Measurements from ENCODE around the gene CSGALNACT2. TPM values are rescaled to one million over a fixed set of nuclear protein-coding genes. Genes with fewer than 3 reads are reported as not detected.
A peak's percentile ranks its signal among the peaks of the same experiment; 100 is the strongest.

The CSGALNACT2 gene
- total and polyA plus RNA-seq, 11 donors: 2.6 to 17.7 (median 8.8) TPM

DNA sequence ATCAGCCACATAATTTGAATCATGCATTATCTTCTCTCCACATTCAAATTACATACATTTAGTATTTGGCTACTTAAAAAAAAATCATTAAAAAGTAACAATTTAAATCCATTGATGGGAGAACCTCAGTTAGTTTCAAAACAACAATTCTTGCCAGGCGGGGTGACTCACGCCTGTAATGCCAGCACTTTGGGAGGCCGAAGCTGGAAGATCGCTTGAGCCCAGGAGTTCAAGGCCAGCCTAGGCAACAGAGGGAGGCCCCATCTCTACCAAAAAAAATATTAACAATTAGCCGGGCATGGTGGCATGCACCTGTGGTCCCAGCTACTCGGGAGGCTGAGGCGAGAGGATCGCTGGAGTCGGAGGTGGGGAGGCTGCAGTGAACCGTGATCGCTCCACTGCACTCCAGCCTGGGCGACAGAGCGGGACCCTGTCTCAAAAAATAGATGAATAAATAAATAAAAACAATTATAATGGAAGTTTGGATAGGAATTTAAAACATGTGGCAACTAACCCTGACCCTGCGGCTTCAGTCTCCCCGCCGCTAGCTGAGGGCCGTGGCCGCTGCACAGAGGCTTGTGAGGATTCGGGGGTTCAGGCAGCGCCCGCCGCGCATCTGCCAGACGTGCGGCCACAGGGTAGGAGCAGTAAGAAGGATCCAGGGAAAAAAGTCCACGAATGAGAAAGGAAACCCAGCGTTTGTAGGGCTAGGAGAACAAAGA, 1.1 kb upstream of the CSGALNACT2 start:
- intact Hi-C loops (cut with DNase I): no loop called here
- ATAC-seq: peak in 1 of 4 donors; percentile 12
- H3K9me3 ChIP-seq: no peaks in the 10 kb centered on the region
- TF ChIP-seq, protein P1, sequence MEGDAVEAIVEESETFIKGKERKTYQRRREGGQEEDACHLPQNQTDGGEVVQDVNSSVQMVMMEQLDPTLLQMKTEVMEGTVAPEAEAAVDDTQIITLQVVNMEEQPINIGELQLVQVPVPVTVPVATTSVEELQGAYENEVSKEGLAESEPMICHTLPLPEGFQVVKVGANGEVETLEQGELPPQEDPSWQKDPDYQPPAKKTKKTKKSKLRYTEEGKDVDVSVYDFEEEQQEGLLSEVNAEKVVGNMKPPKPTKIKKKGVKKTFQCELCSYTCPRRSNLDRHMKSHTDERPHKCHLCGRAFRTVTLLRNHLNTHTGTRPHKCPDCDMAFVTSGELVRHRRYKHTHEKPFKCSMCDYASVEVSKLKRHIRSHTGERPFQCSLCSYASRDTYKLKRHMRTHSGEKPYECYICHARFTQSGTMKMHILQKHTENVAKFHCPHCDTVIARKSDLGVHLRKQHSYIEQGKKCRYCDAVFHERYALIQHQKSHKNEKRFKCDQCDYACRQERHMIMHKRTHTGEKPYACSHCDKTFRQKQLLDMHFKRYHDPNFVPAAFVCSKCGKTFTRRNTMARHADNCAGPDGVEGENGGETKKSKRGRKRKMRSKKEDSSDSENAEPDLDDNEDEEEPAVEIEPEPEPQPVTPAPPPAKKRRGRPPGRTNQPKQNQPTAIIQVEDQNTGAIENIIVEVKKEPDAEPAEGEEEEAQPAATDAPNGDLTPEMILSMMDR (IDR thresholded peaks at IDR 0.05): no peak
- TF ChIP-seq POLR2A (IDR thresholded peaks at IDR 0.05): no peak
- peak overlapping the region; percentile 76 to 99 (median 92) for H3K27ac ChIP-seq
- DNase-seq: no peak
- WGBS, 4 donors: 47 to 56% (median 49%) methylated on average over 27 of the region's 27 CpGs
- peaks cover 0 to 56% (median 12%) of the 10 kb centered on the region in 12 donors for H3K4me1 ChIP-seq
- H3K4me3 ChIP-seq: peak overlapping the region; percentile 70 to 99 (median 93)
- H3K36me3 ChIP-seq: no peaks in the 10 kb centered on the region
- H3K27me3 ChIP-seq: no peaks in the 10 kb centered on the region

DNA sequence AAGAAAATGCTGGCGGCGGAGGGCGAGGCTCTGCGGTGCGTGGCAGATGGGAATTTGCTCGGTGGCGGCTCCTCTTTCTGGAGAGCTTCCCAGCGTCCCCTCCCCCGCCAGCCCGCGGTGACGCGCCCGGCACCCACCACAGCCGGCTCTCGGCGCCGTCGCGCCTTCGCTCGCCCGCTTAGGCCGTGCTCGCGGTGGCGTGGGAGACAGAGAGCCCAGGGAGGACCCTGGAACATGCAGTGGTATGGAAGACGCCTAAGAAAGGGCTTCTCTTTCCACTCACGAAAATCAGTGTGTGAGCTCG, 576 bp upstream of the CSGALNACT2 start:
- peak; percentile 45 to 83 (median 62) for DNase-seq
- Histone ChIP-seq H3K4me1 (peaks cover 0 to 60% (median 12%) of the 10 kb centered on the region in 12 donors), H3K36me3 (no peaks in the 10 kb centered on the region), H3K27ac (peak overlapping the region; percentile 76 to 99 (median 92)), H3K9me3 (no peaks in the 10 kb centered on the region), H3K4me3 (peak overlapping the region; percentile 70 to 99 (median 93)), H3K27me3 (no peaks in the 10 kb centered on the region)
- WGBS, 4 donors: 0 to 1% (median 0%) methylated on average over 12 to 30 of the region's 30 CpGs
- TF ChIP-seq, protein P1 (IDR thresholded peaks at IDR 0.05): peak in 2 of 12 donors; percentile 8 to 13
- TF ChIP-seq POLR2A (IDR thresholded peaks at IDR 0.05): no peak
- intact Hi-C loops (cut with DNase I): no loop called here
- ATAC-seq: peak; percentile 28 to 82 (median 60)

DNA sequence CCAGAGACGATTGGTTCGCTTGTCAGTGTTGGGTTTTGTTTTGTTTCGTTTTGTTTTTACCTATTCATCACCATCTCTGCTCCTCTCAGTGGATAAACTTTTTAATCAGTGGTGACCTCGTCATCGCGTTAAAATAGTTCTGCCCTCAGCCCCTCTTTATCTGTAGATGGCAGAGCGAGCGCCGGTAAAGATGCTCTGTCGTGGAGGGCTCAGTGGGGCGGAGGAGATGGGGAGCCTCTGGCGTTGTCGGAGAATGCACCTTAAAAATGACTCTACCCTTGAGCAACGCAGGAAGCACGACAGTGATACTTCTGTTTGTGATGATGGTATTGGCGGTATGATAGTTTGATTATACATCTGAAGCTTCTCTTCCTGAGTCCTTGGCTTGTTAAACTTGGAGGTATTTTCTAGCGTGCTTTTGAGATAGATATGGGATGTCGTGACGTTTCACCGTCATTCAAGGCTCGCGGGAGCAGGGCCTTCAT, 554 bp downstream of the CSGALNACT2 start:
- ATAC-seq (peak in 3 of 4 donors; percentile 13 to 35 (median 23)), DNase-seq (no peak)
- no peaks in the 10 kb centered on the region for H3K36me3 ChIP-seq
- peaks cover 0 to 57% (median 12%) of the 10 kb centered on the region in 12 donors for H3K4me1 ChIP-seq
- H3K27me3 ChIP-seq: no peaks in the 10 kb centered on the region
- intact Hi-C loops (cut with DNase I): no loop called here
- H3K4me3 ChIP-seq: peak overlapping the region; percentile 70 to 99 (median 93)
- TF ChIP-seq, protein P1 (IDR thresholded peaks at IDR 0.05): no peak
- TF ChIP-seq POLR2A (IDR thresholded peaks at IDR 0.05): no peak
- WGBS, 4 donors: 0 to 1% (median 1%) methylated on average over 22 of the region's 22 CpGs
- peak overlapping the region; percentile 76 to 99 (median 92) for H3K27ac ChIP-seq
- H3K9me3 ChIP-seq: no peaks in the 10 kb centered on the region

GRCh38 chr10:43141421-43141820, 3.2 kb downstream of the CSGALNACT2 start:
- intact Hi-C loops (cut with DNase I): no loop called here
- peaks cover 0 to 72% (median 12%) of the 10 kb centered on the region in 12 donors for H3K4me1 ChIP-seq
- H3K36me3 ChIP-seq: no peaks in the 10 kb centered on the region
- DNase-seq (no peak), ATAC-seq (no peak)
- H3K4me3 ChIP-seq: no peak overlapping the region
- H3K27ac ChIP-seq: peak overlapping the region in 1 of 12 donors; percentile 12
- H3K27me3 ChIP-seq: no peaks in the 10 kb centered on the region
- no peaks in the 10 kb centered on the region for H3K9me3 ChIP-seq
- 93 to 97% (median 94%) methylated on average over 5 of the region's 5 CpGs for WGBS, 4 donors
- TF ChIP-seq POLR2A (IDR thresholded peaks at IDR 0.05): no peak
- TF ChIP-seq, protein P1 (IDR thresholded peaks at IDR 0.05): no peak
